ENCODE measurements around the gene PAQR4.

PAQR4 gene

DNA sequence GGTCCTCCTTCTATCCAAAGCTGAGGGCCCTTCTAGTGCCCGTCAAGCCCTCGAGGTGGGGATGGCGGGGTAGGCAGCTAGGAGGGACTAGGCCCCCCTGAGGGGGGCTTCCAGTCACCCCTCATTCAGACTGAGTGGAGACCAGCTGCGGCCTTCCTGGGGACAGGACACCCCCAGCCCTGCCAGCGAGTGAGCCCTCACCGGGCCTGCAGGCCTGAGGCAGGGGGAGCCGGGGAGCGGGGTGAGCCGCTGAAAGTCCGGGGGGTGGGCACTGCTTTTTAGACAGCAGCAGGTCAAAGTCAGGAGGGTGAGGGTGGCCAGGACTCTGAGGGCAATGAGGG is 13.7 kb upstream of the PAQR4 start:
- TF ChIP-seq GATA2 (IDR thresholded peaks at IDR 0.05; ENCODE audit: low read depth, low read length) (no peak), GATA3 (IDR thresholded peaks at IDR 0.05; ENCODE audit: low read depth, low read length) (no peak)

DNA sequence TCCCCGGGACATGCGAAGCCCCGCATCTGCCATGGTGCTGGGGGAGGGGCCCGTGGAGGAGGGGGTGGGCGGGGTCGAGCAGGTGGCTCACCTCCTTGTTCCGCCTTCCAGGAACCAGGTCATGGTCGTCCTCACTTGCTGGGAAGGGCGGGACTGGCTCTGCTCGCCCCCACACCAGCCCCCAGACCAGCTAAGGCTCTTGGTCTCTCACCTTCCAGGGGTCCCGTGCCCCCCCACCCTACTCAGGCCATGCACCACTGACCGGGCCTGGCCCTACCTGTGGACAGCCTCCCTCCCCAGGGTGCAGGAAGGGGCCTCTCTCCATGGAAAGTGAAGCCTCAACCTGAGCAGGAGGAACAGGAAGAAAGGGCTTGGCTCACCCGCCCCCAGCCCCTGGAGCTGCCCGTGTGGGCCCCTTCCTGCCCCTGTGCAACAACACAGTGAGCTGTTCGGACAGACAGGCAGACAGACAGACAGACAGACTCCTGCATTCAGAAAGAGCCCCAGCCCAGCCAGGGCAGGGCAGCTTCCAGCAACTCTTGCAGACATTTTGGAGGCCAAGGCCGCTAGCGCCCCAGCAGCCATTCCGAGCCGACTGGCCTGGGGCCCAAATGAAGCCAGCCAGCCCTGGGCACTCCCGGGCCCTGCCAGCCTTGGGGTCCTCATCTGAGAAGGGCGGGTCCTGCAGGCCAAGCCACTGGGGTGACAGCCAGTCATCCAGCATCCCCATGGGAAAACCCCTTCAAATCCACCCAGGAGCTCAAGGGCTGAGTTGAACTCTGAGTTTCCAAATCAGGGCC is 13.2 kb upstream of the PAQR4 start:
- no peak for TF ChIP-seq GATA2 (IDR thresholded peaks at IDR 0.05; ENCODE audit: low read depth, low read length)

DNA sequence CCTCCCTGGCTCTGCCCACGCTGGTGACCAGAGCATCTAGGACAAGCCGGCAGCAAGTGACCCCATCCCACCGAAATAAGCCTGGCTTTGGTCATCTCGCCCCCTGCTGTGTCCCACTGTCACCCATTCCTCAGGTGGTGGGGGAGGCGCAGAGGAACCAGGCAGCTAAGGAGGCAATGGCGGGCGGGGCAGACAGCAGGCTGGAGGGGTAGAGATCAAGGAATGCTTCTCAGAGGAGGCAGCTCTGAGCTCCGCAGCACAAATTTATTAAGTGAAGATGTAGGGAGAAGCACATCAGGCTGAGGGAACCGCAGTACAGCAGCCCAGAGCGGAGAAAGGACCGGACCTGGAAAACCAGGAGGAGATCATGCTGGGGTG is 12.6 kb upstream of the PAQR4 start:
- TF ChIP-seq GATA2 (IDR thresholded peaks at IDR 0.05; ENCODE audit: low read depth, low read length) = no peak
- TF ChIP-seq GATA3 (IDR thresholded peaks at IDR 0.05; ENCODE audit: low read depth, low read length) = no peak

DNA sequence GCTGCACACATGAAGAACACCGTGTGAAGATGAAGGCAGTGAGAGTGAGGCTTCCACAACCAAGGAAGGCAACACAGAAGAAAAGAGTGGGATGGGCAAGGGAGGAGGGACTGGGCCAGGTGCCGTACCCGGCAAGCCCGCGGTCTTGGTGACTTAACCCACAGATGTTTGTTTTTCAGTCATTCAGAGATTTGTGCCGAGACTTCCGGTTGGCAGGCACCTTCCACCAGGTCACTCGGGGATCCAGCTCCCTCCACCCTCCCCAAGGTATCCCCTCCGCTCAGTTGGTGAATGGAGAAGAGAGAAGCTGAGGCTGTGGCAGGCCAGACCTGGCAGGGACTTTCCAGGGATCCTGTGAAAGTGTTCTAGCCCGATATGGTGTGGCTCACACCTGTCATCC is 9.9 kb upstream of the PAQR4 start:
- TF ChIP-seq GATA3 (IDR thresholded peaks at IDR 0.05; ENCODE audit: low read depth, low read length) = no peak
- TF ChIP-seq GATA2 (IDR thresholded peaks at IDR 0.05; ENCODE audit: low read depth, low read length) = no peak

DNA sequence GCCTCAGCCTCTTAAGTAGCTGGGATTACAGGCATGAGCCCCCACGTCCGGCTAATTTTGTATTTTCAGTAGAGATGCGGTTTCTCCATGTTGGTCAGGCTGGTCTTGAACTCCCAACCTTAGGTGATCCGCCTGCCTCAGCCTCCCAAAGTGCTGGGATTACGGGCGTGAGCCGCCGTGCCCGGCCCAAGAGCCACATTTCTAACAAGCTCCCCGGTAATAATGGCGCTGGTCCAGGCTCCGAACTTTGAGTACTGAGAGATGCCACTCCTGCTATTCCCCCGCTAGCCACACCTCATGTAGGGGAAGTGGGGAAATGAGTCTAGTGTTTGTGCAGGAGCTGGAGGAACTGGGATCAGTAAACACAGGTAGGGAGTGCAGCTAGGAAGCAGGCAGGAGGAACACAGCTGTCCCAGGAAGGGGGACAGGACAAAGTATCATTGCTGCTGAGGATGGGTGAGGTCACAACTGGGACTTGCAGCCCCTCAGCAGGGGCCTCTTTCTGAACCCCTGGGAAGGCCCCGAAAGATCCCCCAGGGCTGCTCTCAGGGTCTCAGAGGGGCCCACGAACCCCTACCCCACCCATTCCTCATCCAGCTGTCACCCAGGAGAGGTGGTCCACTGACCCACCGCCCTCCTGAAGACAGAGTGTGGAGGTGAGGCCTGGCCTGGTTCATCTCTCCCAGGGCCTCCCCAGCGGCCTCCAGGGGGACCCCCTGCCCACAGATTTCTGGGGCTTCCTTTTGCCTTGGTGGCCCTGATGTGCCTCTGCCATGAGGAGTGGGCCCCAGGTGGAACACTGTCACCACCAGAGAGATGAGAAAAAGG is 8.8 kb upstream of the PAQR4 start:
- TF ChIP-seq GATA2 (IDR thresholded peaks at IDR 0.05; ENCODE audit: low read depth, low read length) (no peak), GATA3 (IDR thresholded peaks at IDR 0.05; ENCODE audit: low read depth, low read length) (no peak)

DNA sequence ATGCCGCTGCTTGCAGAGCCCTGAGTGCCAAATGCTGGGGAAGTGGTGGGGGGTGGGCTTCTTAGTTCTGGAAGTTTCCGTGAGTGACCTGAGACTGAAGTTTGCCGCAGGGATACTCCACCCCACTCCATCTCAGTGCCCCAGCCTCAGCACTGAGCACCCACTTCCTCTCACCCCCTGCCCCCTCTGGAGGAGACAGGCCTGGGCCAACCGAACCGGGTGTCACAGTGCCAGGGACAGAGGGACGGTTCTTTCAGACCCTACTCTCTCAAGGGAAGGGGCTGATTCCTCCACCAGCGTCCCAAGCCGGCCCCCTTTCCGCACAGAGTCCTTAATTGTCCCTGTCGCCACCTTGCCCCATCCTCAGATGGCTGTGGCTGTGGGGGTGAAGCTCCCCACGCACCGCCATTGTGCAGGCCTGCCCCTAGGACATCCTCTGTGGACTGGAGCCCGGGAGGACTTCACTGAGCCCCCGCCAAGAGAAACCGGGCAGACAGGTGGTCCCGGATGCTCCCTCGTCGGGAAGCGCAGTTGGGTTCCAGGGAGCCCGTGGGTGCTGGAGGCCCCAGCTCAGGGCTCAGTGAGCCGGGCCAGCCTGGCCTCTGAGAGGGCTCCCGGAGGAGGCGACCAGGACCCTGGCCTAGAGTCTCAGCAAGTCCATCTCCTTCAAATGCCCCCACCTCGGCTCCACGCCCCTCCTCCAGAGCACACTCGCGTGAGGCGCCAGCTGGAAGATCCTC is 6.6 kb upstream of the PAQR4 start:
- TF ChIP-seq GATA2 (IDR thresholded peaks at IDR 0.05; ENCODE audit: low read depth, low read length) (no peak), GATA3 (IDR thresholded peaks at IDR 0.05; ENCODE audit: low read depth, low read length) (no peak)

DNA sequence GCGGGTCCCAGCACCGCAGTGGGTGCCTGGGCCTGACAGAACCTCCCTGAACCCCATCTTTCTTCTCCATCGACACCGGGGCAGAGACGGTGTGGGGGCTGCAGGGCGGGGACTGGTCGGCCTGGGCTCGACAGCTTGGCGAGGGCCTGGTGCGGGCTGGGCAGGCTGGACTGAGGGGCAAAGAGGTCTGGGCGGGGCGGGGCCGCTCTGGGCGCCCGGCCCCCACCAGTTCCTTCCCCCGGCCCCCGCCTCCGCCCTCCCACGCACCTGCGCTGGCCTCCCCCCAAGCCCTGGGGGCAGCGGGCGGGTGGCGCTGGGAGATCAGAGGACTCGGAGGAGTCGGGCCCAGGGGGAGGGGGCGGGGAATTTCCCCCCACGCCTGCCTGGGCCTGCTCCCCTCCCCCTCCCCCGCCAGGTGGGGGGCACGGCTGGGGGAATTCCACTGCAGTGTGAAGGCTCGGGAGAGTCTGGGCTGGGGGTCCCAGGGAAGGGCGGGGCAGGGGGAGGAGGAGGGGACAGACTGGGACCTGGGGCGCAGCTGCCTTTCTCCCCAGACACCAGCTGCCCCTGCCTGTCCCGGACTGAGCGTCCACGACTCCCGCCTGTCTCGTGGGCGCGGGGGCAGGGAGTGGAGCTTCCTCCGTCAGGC is 6.0 kb upstream of the PAQR4 start:
- TF ChIP-seq GATA3 (IDR thresholded peaks at IDR 0.05; ENCODE audit: low read depth, low read length) = no peak
- no peak for TF ChIP-seq GATA2 (IDR thresholded peaks at IDR 0.05; ENCODE audit: low read depth, low read length)

DNA sequence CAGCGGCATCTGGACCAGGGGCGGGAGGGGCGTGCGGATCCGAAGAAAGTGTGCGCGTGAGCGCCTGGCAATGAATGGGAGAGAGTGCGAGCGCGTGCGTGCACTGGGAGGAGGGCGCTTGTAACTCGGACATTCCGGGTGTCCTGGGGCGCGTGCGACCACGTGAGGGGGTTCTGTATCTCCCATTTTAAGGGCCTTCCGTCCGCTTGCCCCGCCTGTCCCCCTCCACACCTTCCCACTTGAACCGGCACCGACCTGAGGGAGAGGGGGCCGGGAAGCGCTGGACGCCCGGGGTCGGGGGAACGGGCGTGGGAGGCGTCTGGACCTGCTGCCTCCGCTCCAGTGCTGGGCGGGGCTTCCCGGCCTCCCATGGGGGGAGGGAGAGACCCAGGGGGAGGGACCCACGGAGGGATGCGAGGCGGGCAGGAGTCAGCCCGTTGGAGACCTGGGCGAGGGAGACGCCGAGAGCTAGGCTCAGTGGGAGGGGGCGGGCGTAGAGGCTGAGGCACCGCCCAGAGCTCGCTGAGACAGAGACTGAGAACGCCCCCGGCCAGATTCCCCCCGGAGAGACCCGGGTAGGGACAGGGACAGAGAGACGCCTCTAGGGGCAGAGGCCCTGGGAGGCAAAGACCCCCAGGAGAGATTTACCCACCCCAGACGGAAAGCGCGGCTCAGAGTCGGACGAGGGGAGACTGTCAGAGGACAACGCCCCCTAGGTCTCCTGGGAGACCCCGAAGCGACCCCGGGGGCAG is 5.2 kb upstream of the PAQR4 start, which contains the start of gene KREMEN2:
KREMEN2 (plus strand) TSS at position 553 of the 752 bp plus-strand sequence. CDS start 246 bp downstream, outside the sequence.
- no peak for TF ChIP-seq GATA2 (IDR thresholded peaks at IDR 0.05; ENCODE audit: low read depth, low read length)

DNA sequence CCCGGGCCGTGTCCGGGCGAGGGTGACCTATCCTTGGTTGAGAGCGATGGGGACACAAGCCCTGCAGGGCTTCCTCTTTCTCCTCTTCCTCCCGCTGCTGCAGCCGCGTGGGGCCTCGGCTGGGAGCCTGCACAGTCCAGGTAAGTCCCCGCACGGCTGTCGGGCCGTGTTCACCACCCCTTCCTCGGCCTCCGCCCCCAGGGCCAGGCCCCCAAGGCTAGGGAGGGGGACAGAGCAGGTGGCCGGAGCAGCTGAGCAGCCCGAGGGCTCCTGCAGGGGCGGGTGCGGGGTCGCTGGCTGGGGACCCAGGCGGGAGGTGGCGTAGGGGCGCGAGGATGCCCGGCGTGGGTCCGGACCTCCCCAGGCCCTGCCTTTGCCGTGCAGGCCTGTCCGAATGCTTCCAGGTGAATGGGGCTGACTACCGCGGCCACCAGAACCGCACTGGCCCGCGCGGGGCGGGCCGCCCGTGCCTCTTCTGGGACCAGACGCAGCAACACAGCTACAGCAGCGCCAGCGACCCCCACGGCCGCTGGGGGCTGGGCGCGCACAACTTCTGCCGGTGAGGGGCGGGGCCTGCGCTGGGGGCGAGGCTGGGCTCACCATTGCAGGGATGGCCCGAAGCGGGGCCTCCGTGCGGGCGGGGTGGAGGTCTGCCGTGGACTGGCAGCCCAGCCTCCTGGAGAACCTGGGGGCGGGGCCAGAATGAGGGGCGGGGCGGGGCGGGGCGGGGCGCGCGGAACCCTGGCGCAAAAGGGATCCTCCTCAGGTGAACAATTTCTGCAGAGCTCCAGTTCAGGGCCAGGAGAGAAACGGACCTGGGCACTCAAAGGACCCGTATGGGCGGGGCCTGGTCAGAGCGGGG is 4.4 kb upstream of the PAQR4 start:
- TF ChIP-seq GATA3 (IDR thresholded peaks at IDR 0.05; ENCODE audit: low read depth, low read length) = no peak
- TF ChIP-seq GATA2 (IDR thresholded peaks at IDR 0.05; ENCODE audit: low read depth, low read length) = no peak

DNA sequence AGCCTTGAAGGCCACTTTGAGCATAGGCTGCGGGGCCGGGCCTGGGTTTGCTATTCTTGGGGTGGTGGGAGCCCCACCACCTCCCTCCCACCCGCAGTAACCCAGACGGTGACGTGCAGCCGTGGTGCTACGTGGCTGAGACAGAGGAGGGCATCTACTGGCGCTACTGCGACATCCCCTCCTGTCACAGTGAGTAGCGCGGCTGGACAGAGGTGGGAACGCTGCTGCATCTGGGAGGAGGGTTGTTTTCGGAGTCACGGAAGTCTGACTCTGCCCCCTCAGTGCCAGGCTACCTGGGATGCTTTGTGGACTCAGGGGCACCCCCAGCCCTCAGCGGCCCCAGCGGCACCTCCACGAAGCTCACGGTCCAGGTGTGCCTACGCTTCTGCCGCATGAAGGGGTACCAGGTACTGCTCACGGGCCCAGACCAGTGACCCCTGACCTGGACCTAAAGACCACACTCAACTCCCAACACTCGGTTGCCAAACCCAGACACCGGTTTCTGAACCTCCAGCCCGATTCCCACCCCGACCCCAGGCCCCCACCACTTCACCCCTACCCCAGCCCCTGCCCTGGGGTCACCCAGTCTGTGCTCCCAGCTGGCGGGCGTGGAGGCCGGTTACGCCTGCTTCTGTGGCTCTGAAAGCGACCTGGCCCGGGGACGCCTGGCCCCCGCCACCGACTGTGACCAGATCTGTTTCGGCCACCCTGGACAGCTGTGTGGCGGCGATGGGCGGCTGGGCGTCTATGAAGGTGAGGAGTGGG is 2.9 kb upstream of the PAQR4 start:
- TF ChIP-seq GATA3 (IDR thresholded peaks at IDR 0.05; ENCODE audit: low read depth, low read length) (no peak), GATA2 (IDR thresholded peaks at IDR 0.05; ENCODE audit: low read depth, low read length) (no peak)

DNA sequence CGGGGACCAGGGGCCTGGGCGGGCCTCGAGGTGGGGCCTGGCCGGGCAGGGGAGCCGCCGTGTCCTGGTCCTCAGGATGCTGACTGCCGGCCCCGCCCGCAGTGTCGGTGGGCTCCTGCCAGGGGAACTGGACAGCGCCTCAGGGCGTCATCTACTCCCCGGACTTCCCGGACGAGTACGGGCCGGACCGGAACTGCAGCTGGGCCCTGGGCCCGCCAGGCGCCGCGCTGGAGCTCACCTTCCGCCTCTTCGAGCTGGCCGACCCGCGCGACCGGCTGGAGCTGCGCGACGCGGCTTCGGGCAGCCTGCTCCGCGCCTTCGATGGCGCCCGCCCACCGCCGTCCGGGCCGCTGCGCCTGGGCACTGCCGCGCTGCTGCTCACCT is 2.3 kb upstream of the PAQR4 start:
- TF ChIP-seq GATA2 (IDR thresholded peaks at IDR 0.05; ENCODE audit: low read depth, low read length) (no peak), GATA3 (IDR thresholded peaks at IDR 0.05; ENCODE audit: low read depth, low read length) (no peak)

DNA sequence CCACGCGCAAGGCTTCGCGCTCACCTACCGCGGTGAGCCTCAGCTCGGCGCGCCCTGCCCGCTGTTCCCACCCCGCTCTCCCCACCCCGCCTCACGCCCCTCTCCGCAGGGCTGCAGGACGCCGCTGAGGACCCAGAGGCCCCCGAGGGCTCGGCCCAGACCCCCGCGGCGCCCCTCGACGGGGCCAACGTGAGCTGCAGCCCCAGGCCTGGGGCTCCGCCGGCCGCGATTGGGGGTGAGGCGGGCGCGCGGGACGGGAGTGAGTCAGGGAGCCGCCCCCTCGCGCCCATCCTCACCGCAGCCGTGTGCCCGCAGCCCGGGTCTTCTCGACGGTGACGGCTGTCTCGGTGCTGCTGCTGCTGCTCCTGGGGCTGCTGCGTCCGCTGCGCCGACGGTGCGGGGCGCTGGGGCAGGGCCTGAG is 1.9 kb upstream of the PAQR4 start:
- TF ChIP-seq GATA3 (IDR thresholded peaks at IDR 0.05; ENCODE audit: low read depth, low read length) (no peak), GATA2 (IDR thresholded peaks at IDR 0.05; ENCODE audit: low read depth, low read length) (no peak)
